ENCODE results near the gene NSFL1C. TPM values are rescaled to one million over a fixed set of nuclear protein-coding genes. Genes with fewer than 3 reads are reported as not detected.

The NSFL1C gene
- total and polyA plus RNA-seq, 2 of the 4 experiments (the other 2 are of a cell fraction): 33.0 to 40.3 TPM

GRCh38 chr20:1465470-1466210, 1.0 kb downstream of the NSFL1C start (continued):
- TF ChIP-seq SMC3 (IDR thresholded peaks at IDR 0.05; ENCODE audit: low read depth, low read length): no peak

- no peak overlapping the region for H3K14ac ChIP-seq (replicated peaks; ENCODE audit: low read depth, low read length)
- H2BK5ac ChIP-seq (ENCODE audit: low read depth, low read length, poor library complexity, severe bottlenecking): no peak overlapping the region
- dilution Hi-C loops (cut with HindIII; ENCODE audit: low sequenced_read_pairs, unreplicated experiment) (no loop called here), in situ Hi-C loops (cut with MboI; ENCODE audit: low sequenced_read_pairs) (no loop called here), intact Hi-C loops (cut with micrococcal nuclease) (no loop called here)
- H3K4me3 ChIP-seq (ENCODE audit: insufficient read depth, low read depth, low read length): no peak overlapping the region
- no peak overlapping the region for H2BK120ac ChIP-seq (ENCODE audit: low read depth, low read length)
- no peak overlapping the region for H2BK15ac ChIP-seq (ENCODE audit: low read depth, low read length)
- H3K27me3 ChIP-seq (ENCODE audit: control insufficient read depth, insufficient read depth, low read length): peaks cover 2% of the 10 kb centered on the region; the same call in 1 of the 2 replicates
- H3K9me1 ChIP-seq (ENCODE audit: insufficient read depth, low read length): peaks cover 11% of the 10 kb centered on the region; the same call in 1 of the 2 replicates
- H2AK5ac ChIP-seq (ENCODE audit: low read depth, low read length): no peak overlapping the region
- BruUV-seq (replicated peaks): TSS peak; percentile 6
- H2AK9ac ChIP-seq (replicated peaks; ENCODE audit: low read depth, low read length, poor library complexity): no peak overlapping the region
- H2AFZ ChIP-seq (replicated peaks; ENCODE audit: low read length, poor library complexity): no peak overlapping the region
- TF ChIP-seq CEBPB (IDR thresholded peaks at IDR 0.05; ENCODE audit: low read depth, low read length): no peak
- TF ChIP-seq RAD21 (IDR thresholded peaks at IDR 0.05; ENCODE audit: low read length): no peak
- no peak for TF ChIP-seq FOS (IDR thresholded peaks at IDR 0.05; ENCODE audit: low read depth, low read length)
- no peak for TF ChIP-seq NFE2L2 (IDR thresholded peaks at IDR 0.05; ENCODE audit: low read depth, low read length)
- no peak for TF ChIP-seq CHD1 (IDR thresholded peaks at IDR 0.05; ENCODE audit: low read depth, low read length)
- TF ChIP-seq MXI1 (IDR thresholded peaks at IDR 0.05; ENCODE audit: borderline replicate concordance, low read depth, low read length): no peak
- no peak for TF ChIP-seq RCOR1 (IDR thresholded peaks at IDR 0.05; ENCODE audit: insufficient replicate concordance, low read length)
- no peak for TF ChIP-seq MAZ (IDR thresholded peaks at IDR 0.05; ENCODE audit: borderline replicate concordance, low read depth, low read length)
- no peak for TF ChIP-seq RFX5 (IDR thresholded peaks at IDR 0.05; ENCODE audit: low read depth, low read length)
- TF ChIP-seq USF2 (IDR thresholded peaks at IDR 0.05; ENCODE audit: low read depth, low read length): no peak
- no peak for TF ChIP-seq MAFK (IDR thresholded peaks at IDR 0.05; ENCODE audit: low read depth, low read length)
- H3K23ac ChIP-seq (ENCODE audit: low read depth, low read length): no peak overlapping the region
- H3K79me1 ChIP-seq (ENCODE audit: low read depth in 1 of 2, low read length in 2 of 2): peaks cover 42 to 70% of the 10 kb centered on the region in 2 experiments
- no peak overlapping the region for H3K27ac ChIP-seq (ENCODE audit: insufficient read depth, low read length)
- no peak for ATAC-seq (ENCODE audit: low read depth)
- peaks cover 19% of the 10 kb centered on the region for H3K36me3 ChIP-seq (ENCODE audit: control insufficient read depth, insufficient read depth, low read length)
- H4K5ac ChIP-seq (ENCODE audit: low read depth, low read length): no peak overlapping the region
- CTCF ChIA-PET: no interaction called here
- H3K4me1 ChIP-seq (ENCODE audit: control insufficient read depth, insufficient read depth, low read length): peaks cover 3% of the 10 kb centered on the region
- no peak overlapping the region for H2BK20ac ChIP-seq (ENCODE audit: low read depth, low read length)
- no peak overlapping the region for H3K9ac ChIP-seq (ENCODE audit: low read depth, low read length)
- H3K9me3 ChIP-seq (ENCODE audit: control insufficient read depth, insufficient read depth, low read length): no peaks in the 10 kb centered on the region
- H3K4ac ChIP-seq (ENCODE audit: low read depth, low read length): no peak overlapping the region
- WGBS, 2 experiments (ENCODE audit: extremely low coverage in 2 of 2, insufficient read length in 1 of 2): 97% methylated on average over 4 of the region's 9 CpGs; no CpG with 5 or more reads in 1 of the 2 experiments
- H3K4me2 ChIP-seq (ENCODE audit: low read depth, low read length): no peak overlapping the region
- no peak overlapping the region for H3K56ac ChIP-seq (ENCODE audit: extremely low read depth, insufficient read depth, low read length)
- no peak overlapping the region for H3K18ac ChIP-seq (ENCODE audit: low read depth, low read length)
- DNase-seq: no peak
- POLR2A ChIA-PET (ENCODE audit: unreplicated experiment): no interaction called here
- peaks cover 38% of the 10 kb centered on the region for H4K20me1 ChIP-seq (ENCODE audit: insufficient read depth, low read length)
- no peak overlapping the region for H4K8ac ChIP-seq (ENCODE audit: low read depth in 2 of 2, low read length in 2 of 2)
- no peak overlapping the region for H4K91ac ChIP-seq (ENCODE audit: insufficient read depth, low read depth, low read length)
Observed at GRCh38 chr20:1463971-1464570, 2.6 kb downstream of the NSFL1C start.
